BLaER1 (cell line): ENCODE measurements around the gene GLT1D1.

Experiments used
- H3K27ac ChIP-seq: shearing (Covaris generic); formaldehyde crosslinking; 2 replicates; pipeline ENCODE4 v1.8.1; 2022
- H3K27me3 ChIP-seq: shearing (Covaris generic); formaldehyde crosslinking; 2 replicates; pipeline ENCODE4 v1.8.1; 2022
- H3K36me3 ChIP-seq: shearing (Covaris generic); formaldehyde crosslinking; 2 replicates; pipeline ENCODE4 v1.8.1; 2022
- H3K4me1 ChIP-seq: shearing (Covaris generic); formaldehyde crosslinking; 2 replicates; pipeline ENCODE4 v1.8.1; 2022
- H3K4me2 ChIP-seq: shearing (Covaris generic); formaldehyde crosslinking; 2 replicates; pipeline ENCODE4 v1.8.1; 2022
- H3K4me3 ChIP-seq: shearing (Covaris generic); formaldehyde crosslinking; 2 replicates; pipeline ENCODE4 v1.8.1; 2022
- H3K9ac ChIP-seq: shearing (Covaris generic); formaldehyde crosslinking; 2 replicates; pipeline ENCODE4 v1.8.1; 2022
- H3K9me3 ChIP-seq: shearing (Covaris generic); formaldehyde crosslinking; 2 replicates; pipeline ENCODE4 v1.8.1; 2022
- H4K20me1 ChIP-seq: shearing (Covaris generic); formaldehyde crosslinking; 2 replicates; pipeline ENCODE4 v1.8.1; 2022
- Cebpa-rat ChIP-seq: shearing (Covaris generic); IDR thresholded peaks from 2 replicates; pipeline ENCODE4 v1.8.1; 2022

GLT1D1 gene

DNA sequence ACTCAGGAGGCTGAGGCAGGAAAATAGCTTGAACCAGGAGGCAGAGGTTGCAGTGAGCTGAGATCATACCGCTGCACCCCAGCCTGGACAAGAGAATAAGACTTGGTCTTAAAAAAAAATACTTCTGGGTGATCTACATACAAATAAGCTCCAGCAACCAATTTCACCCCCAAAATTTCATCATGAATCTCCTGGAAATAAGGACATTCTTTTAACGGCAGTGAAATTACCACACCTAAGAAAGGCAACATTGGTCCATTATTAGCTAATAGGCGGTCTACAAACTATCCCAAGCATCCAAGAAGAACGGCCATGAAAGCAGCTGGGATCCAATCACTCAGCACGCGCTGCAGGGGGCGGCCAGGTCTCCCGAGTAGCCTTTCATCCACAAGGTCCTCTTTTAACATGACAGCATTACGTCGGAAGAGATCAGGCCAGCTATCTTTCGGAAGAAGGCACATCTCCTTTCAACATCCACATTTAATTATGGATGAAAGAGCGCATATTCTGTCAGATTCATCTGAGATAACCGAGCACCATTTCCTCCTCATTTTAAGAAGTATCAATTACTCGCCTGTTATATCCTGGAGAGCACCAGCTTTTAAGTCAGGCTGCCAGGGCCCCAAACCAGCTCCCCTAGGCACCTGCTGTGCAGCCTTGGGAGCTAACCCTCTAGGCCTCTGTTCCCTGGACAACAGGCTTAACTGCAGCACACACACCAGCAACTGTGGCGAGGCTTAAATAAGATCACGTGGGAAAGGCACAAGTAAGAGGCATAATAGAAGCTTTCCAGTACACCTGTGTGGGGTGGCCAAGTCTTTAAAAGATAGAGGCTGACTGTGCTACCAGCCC is 33.8 kb upstream of the GLT1D1 start:
- Histone ChIP-seq H3K4me1 (peaks cover 78% of the 10 kb centered on the region), H3K4me3 (no peak overlapping the region), H3K4me2 (peak overlapping the region; percentile 80)

DNA sequence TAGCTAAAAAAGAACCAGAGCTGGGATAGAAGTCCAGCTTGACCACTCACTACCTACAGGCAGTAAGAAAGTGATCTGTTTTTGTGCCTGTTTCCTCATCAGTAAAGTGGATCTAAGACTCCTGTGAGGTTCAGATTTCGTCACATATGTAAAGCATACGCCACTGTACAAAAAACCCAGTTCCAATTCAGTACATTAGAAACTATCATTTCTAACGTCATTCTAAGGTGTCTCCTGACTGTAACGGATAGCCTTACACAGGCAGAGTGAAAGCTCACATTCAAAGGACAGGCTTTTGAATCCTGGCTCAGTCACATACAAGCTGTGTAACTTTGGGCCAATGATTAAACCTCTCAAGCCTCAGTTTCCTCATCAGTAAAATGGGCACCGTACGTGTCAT is 33.0 kb upstream of the GLT1D1 start:
- H3K9me3 ChIP-seq: no peaks in the 10 kb centered on the region
- peaks cover 79% of the 10 kb centered on the region for H4K20me1 ChIP-seq
- 0 out of 2 replicates have a peak overlapping the region, but pooled peaks have one; percentile 28 for H3K27ac ChIP-seq
- no peak overlapping the region for H3K9ac ChIP-seq
- peak overlapping the region; percentile 80 for H3K4me2 ChIP-seq
- no peaks in the 10 kb centered on the region for H3K27me3 ChIP-seq
- H3K36me3 ChIP-seq: peaks cover 29% of the 10 kb centered on the region
- peaks cover 78% of the 10 kb centered on the region for H3K4me1 ChIP-seq
- H3K4me3 ChIP-seq: 0 out of 2 replicates have a peak overlapping the region, but pooled peaks have one; percentile 3
- no peak for TF ChIP-seq Cebpa-rat

More for the DNA sequence above, 33.8 kb upstream of the GLT1D1 start:
- Histone ChIP-seq H3K27ac (no peak overlapping the region), H3K9ac (peak overlapping the region; percentile 25; the same call in 1 of the 2 replicates), H4K20me1 (peaks cover 87% of the 10 kb centered on the region), H3K9me3 (no peaks in the 10 kb centered on the region), H3K27me3 (no peaks in the 10 kb centered on the region), H3K36me3 (peaks cover 36% of the 10 kb centered on the region)
- TF ChIP-seq Cebpa-rat: no peak

DNA sequence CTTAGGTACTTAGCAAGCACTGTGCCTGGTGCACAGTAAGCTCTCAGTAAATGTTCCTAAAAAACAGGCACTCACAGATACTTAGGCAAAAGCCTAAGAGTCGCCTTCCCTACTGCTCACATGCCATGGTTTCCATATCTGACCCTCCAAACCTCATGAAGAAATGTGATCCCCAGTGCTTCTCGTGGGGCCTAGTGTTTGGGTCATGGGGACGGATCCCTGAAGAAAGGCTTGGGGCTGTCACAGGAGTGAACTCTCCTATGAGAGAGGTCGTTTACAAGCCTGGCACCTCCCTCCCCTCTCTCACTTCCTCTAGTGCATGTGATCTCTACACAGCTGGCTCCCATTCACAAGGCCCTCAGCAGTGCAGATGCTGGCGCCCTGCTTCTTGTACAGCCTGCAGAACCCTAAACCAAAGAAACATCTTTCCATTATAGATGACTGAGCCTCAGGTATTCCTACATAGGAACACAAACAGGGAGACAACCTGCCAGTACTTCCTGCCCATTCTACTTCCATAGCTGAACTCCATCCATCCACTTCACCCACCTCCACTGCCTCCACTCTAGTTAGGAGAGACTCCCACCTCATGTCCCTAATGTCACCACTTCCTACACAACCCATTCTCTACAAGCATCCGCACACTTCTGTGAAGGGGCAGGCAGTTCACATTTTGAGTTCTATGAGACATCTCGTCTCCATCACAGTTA is 32.4 kb upstream of the GLT1D1 start:
- H4K20me1 ChIP-seq: peaks cover 73% of the 10 kb centered on the region
- peak overlapping the region; percentile 89 for H3K9ac ChIP-seq
- H3K9me3 ChIP-seq: no peaks in the 10 kb centered on the region
- peaks cover 78% of the 10 kb centered on the region for H3K4me1 ChIP-seq
- no peak for TF ChIP-seq Cebpa-rat
- peak overlapping the region; percentile 80 for H3K4me3 ChIP-seq
- 0 out of 2 replicates have a peak overlapping the region, but pooled peaks have one; percentile 98 for H3K27ac ChIP-seq
- peaks cover 23% of the 10 kb centered on the region for H3K36me3 ChIP-seq
- H3K4me2 ChIP-seq: peak overlapping the region; percentile 80
- no peaks in the 10 kb centered on the region for H3K27me3 ChIP-seq

DNA sequence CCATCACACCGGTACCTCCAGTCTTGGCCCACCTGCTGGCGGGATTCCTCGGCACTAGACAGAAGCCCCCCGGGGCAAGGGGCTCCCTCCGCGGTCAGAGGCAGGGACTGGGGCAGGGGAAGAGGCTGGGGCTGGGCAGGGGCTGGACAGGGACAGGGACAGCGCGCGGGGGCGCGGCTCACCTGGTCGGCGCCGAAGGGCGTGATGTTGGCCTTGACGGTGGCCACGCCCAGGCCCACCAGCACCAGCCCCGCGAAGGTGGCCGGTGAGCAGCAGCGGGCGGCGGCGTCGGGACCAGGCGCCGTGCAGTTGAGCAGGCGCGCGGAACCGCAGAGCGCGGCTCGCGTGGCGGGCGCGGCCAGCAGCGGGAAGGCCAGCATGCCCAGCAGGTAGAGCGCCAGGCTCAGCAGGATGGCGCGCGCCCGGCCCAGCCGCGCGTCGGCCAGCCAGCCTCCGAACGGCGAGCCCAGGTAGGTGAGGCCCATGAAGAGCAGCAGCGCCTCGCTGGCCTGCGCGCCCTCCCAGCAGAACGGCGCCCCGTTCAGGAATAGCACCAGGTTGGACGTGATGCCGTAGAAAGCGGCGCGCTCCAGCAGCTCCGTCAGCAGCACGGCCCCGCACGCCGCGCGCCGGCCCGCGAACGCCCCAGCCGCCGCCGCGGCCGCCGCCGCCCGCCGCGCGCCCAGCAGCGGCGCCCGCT is 29.9 kb upstream of the GLT1D1 start:
- no peaks in the 10 kb centered on the region for H3K27me3 ChIP-seq
- H3K9ac ChIP-seq: peak overlapping the region; percentile 89
- TF ChIP-seq Cebpa-rat: no peak
- H3K4me1 ChIP-seq: peaks cover 57% of the 10 kb centered on the region
- H3K4me2 ChIP-seq: peak overlapping the region; percentile 80
- peaks cover 48% of the 10 kb centered on the region for H4K20me1 ChIP-seq
- peaks cover 5% of the 10 kb centered on the region for H3K9me3 ChIP-seq
- peak overlapping the region; percentile 80 for H3K4me3 ChIP-seq
- peak overlapping the region; percentile 98 for H3K27ac ChIP-seq
- peaks cover 20% of the 10 kb centered on the region for H3K36me3 ChIP-seq

DNA sequence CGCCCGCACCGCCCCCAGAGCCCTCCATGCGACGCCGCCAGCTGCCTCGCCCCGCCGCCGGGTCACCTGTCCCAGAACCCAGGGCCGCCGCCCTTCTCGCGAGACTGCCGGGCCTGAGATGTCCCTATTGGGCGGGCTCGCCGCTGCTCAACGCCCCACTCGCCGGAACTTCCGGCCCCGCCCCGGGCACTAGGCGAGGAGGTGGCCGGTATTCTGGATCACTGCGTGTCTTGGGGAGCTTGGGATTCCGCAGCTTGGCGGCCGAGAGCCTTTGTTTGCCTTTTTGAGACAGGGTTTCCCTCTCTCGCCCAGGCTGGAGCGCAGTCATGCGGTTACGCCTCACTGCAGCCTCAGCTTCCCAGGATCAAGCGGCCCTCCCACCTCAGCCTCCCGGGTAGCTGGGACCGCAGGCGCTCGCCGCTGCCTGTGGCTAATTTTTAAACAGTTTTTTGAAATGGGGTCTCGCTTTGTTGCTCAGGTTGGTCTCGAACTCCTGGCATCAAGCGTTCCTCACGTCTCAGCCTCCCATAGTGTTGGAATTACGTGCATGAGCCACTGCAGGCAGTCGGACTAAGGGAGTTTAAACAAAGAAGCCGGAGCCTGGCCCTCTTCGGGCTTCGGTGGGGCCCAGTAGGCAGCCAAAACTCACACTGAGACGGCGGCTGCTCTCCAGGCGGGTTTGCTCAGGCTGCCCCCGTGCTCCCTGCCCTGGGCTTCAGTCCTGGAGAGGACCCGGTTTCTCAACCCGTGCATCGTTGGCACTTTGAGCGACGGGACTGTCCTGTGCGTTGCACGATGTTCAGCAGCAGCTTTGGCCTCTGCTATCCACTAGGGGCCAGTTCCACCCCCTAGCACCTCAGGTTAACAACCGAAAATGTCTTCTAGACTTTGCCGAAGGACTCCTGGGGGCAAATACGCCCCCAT is 29.1 kb upstream of the GLT1D1 start, which contains the start of gene SLC15A4:
Gene SLC15A4, minus strand, starts transcription at position 43 of the 924 bp plus-strand sequence. Its CDS starts 15 bp downstream, at position 28.
- peak within 1 kb of the TSS; percentile 98 for H3K27ac ChIP-seq
- H3K36me3 ChIP-seq: peaks cover 15% of the 10 kb centered on the region
- H4K20me1 ChIP-seq: peaks cover 40% of the 10 kb centered on the region
- H3K4me2 ChIP-seq: peak within 1 kb of the TSS; percentile 93
- H3K9me3 ChIP-seq: peaks cover 5% of the 10 kb centered on the region
- peak within 1 kb of the TSS; percentile 80 for H3K4me3 ChIP-seq
- H3K9ac ChIP-seq: peak within 1 kb of the TSS; percentile 89
- TF ChIP-seq Cebpa-rat: no peak
- H3K4me1 ChIP-seq: peaks cover 57% of the 10 kb centered on the region
- H3K27me3 ChIP-seq: no peaks in the 10 kb centered on the region

DNA sequence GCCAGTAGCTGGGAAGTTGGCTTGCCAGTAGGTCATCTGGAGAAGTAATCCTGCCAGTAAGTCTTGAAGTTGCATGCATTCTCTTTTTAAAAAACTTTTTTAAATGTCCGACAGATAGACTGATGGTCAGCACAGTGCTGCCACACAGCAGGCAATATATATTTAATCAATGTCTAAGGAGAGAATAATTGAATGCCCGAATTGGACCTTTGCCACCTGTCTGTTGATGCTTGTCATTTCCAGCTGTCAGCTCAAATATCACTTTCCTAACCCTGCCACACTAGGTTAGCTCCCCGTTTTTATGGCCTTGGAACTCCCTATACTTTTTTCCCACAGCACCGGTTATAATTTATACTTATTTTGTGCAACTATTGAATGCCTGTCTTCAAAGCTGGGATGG is 27.4 kb upstream of the GLT1D1 start:
- Histone ChIP-seq H3K27me3 (no peaks in the 10 kb centered on the region), H4K20me1 (peaks cover 23% of the 10 kb centered on the region), H3K4me3 (no peak overlapping the region)

DNA sequence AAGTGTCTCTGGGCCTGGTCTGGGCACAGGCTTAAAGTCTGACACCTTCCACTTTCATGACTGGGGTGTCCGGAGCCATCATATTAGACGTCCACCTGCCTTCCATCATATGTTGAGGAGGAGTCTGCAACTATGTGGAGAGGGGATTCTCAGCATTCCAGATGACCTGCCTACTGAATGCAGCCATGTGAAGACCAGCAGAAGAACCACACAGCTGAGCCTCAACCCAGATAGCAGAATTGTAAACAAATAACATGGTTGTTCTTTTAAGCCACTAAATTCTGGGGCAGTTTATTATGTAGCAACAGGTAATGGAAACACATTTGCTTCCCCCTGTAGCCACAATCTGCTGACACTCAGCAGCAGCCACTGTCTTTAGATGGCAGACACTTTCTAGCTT is 25.6 kb upstream of the GLT1D1 start:
- H3K27me3 ChIP-seq: no peaks in the 10 kb centered on the region
- H3K9me3 ChIP-seq: peaks cover 5% of the 10 kb centered on the region
- no peaks in the 10 kb centered on the region for H3K36me3 ChIP-seq
- H3K4me1 ChIP-seq: peaks cover 54% of the 10 kb centered on the region
- 0 out of 2 replicates have a peak, but pooled peaks cover 6% of the 10 kb centered on the region for H4K20me1 ChIP-seq
- H3K4me2 ChIP-seq: no peak overlapping the region
- TF ChIP-seq Cebpa-rat: no peak
- H3K27ac ChIP-seq: no peak overlapping the region
- H3K9ac ChIP-seq: no peak overlapping the region
- H3K4me3 ChIP-seq: no peak overlapping the region

More for the DNA sequence above, 27.4 kb upstream of the GLT1D1 start:
- Histone ChIP-seq H3K9ac (no peak overlapping the region), H3K27ac (no peak overlapping the region), H3K9me3 (peaks cover 5% of the 10 kb centered on the region), H3K4me1 (peaks cover 57% of the 10 kb centered on the region), H3K4me2 (0 out of 2 replicates have a peak overlapping the region, but pooled peaks have one; percentile 93), H3K36me3 (no peaks in the 10 kb centered on the region)
- no peak for TF ChIP-seq Cebpa-rat

DNA sequence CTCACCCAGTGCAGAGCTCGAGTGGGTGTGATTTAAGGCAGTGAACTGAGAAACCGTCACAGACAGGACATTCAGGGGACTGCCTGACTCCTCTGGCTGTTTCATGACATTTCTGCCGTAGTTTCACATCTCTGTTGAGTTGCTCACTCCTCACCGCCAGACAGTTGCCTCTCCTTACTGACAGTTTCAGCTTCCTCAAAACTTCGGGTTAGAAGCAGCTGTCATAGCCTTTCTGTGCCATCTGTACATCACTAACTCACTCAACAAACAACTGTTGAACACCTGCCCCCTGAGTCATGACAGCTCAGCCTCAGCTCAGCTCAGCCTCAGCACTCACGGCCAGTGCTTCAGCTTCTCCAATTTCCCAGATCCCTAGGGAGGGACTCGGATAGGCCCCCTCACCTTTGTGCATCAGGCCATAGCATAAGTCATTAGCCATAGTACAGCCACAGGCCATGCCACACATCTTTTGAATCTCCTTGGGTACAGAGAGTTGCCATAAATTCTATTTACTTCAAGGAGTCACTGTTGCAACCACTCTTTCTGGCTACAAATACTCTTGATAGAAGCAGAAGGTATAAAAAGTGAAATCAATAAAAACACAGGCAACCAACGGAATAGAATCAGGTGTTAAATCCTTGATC is 23.3 kb upstream of the GLT1D1 start:
- Histone ChIP-seq H3K27me3 (no peaks in the 10 kb centered on the region), H3K4me1 (peaks cover 51% of the 10 kb centered on the region), H4K20me1 (no peaks in the 10 kb centered on the region), H3K36me3 (no peaks in the 10 kb centered on the region), H3K27ac (peak overlapping the region; percentile 76), H3K9ac (peak overlapping the region; percentile 61), H3K4me3 (no peak overlapping the region), H3K9me3 (peaks cover 14% of the 10 kb centered on the region), H3K4me2 (peak overlapping the region; percentile 68)
- TF ChIP-seq Cebpa-rat: no peak
